Measurements from ENCODE around the gene ZFYVE28.

Gene ZFYVE28

GRCh38 chr4:2301806-2302205, 116.6 kb downstream of the ZFYVE28 start:
- H3K4me3 ChIP-seq (ENCODE audit: low read depth, low read length): no peak overlapping the region
- DNase-seq (ENCODE audit: low read depth): no peak
- TF ChIP-seq CTCF (IDR thresholded peaks at IDR 0.05; ENCODE audit: low read depth, low read length, missing control alignments): no peak
- in situ Hi-C loops (cut with HindIII; ENCODE audit: low sequenced_read_pairs): no loop called here

- H3K4me3 ChIP-seq (ENCODE audit: low read depth, low read length): no peak overlapping the region
- in situ Hi-C loops (cut with HindIII; ENCODE audit: low sequenced_read_pairs): no loop called here
- TF ChIP-seq CTCF (IDR thresholded peaks at IDR 0.05; ENCODE audit: low read depth, low read length, missing control alignments): no peak
- no peak for DNase-seq (ENCODE audit: low read depth)
These were observed 117.2 kb downstream of the ZFYVE28 start for GRCh38 chr4:2301225-2301642.

GRCh38 chr4:2300431-2301224, 117.8 kb downstream of the ZFYVE28 start:
- in situ Hi-C loops (cut with HindIII; ENCODE audit: low sequenced_read_pairs): no loop called here
- no peak for TF ChIP-seq CTCF (IDR thresholded peaks at IDR 0.05; ENCODE audit: low read depth, low read length, missing control alignments)
- DNase-seq (ENCODE audit: low read depth): no peak
- no peak overlapping the region for H3K4me3 ChIP-seq (ENCODE audit: low read depth, low read length)

GRCh38 chr4:2299794-2300193, 118.7 kb downstream of the ZFYVE28 start:
- in situ Hi-C loops (cut with HindIII; ENCODE audit: low sequenced_read_pairs): no loop called here
- no peak overlapping the region for H3K4me3 ChIP-seq (ENCODE audit: low read depth, low read length)
- TF ChIP-seq CTCF (IDR thresholded peaks at IDR 0.05; ENCODE audit: low read depth, low read length, missing control alignments): no peak
- DNase-seq (ENCODE audit: low read depth): no peak

- no peak overlapping the region for H3K4me3 ChIP-seq (ENCODE audit: low read depth, low read length)
- no peak for DNase-seq (ENCODE audit: low read depth)
- no peak for TF ChIP-seq CTCF (IDR thresholded peaks at IDR 0.05; ENCODE audit: low read depth, low read length, missing control alignments)
- in situ Hi-C loops (cut with HindIII; ENCODE audit: low sequenced_read_pairs): no loop called here
These were observed 119.9 kb downstream of the ZFYVE28 start for GRCh38 chr4:2298532-2298991.

- in situ Hi-C loops (cut with HindIII; ENCODE audit: low sequenced_read_pairs): no loop called here
- no peak for TF ChIP-seq CTCF (IDR thresholded peaks at IDR 0.05; ENCODE audit: low read depth, low read length, missing control alignments)
- H3K4me3 ChIP-seq (ENCODE audit: low read depth, low read length): no peak overlapping the region
- no peak for DNase-seq (ENCODE audit: low read depth)
These were observed 120.6 kb downstream of the ZFYVE28 start for GRCh38 chr4:2297606-2298531.
